ENCODE measurements around the gene PRKD1. TPM values are rescaled to one million over a fixed set of nuclear protein-coding genes. Genes with fewer than 3 reads are reported as not detected.

The PRKD1 gene
- total RNA-seq: 5.1 and 6.7 TPM in 2 replicates

DNA sequence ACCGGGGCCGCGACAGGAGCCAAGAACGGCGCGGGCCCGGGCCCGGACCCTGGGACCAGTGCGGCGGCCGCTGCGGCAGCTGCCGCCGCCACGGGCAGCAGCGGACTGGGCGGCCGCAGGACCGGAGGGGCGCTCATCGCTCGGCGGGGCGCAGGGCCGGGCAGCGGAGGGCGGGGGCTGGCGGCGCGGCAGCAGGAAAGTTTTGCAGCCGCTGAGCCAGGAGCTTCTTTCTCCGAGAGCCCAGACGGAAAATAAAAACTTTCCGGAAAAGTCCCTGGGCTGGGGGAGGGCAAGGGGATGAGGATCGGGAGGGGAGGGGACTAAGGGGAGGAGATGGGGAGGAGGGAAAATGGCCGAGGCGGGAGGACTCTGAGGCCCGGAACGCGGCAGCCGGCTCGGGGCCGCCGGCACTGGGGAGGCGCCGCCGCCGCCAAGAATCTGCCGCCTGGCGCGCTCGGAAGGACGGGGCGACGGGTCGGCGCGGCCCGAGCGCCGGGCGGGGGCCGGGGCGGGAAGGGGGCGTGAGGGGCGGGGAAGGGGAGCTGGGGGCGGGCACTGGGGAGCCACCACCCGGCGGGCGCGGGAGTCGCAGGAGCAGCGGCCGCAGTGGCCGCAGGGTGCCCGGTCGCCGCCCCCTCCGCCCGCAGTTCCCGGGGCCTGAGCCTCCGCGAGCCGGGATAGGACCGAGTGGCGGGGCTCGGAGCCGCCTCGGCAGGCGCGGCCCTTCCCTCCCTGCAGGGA lies at the start of gene PRKD1:
TSS of gene PRKD1 (minus strand) at position 472 of the 741 bp plus-strand sequence.
- Mint-ChIP-seq H3K9me3 (no peaks in the 10 kb centered on the region), H3K4me3 (peak within 1 kb of the TSS; percentile 82), H3K4me1 (peaks cover 8% of the 10 kb centered on the region), H3K36me3 (ENCODE audit: low read depth) (peaks cover 2% of the 10 kb centered on the region), H3K27ac (peak within 1 kb of the TSS; percentile 15), H3K27me3 (peaks cover 18% of the 10 kb centered on the region)
- ChIA-PET POLR2A (interaction anchor here (0.6 to 0.7 kb wide), 3 partner anchors 64 to 128 kb away, joined by 4 to 8 read pairs (median 5); no protein-coding TSS in a partner anchor), CTCF (interaction anchor here (1.0 to 1.5 kb wide), 2 partner anchors 70 to 378 kb away, joined by 3 read pairs; no protein-coding TSS in a partner anchor)
- intact Hi-C loops (cut with micrococcal nuclease): loop anchor here (1.0 to 5.0 kb wide), 4 partner anchors 69 to 378 kb away; no protein-coding TSS in a partner anchor
- TF ChIP-seq, protein P1, sequence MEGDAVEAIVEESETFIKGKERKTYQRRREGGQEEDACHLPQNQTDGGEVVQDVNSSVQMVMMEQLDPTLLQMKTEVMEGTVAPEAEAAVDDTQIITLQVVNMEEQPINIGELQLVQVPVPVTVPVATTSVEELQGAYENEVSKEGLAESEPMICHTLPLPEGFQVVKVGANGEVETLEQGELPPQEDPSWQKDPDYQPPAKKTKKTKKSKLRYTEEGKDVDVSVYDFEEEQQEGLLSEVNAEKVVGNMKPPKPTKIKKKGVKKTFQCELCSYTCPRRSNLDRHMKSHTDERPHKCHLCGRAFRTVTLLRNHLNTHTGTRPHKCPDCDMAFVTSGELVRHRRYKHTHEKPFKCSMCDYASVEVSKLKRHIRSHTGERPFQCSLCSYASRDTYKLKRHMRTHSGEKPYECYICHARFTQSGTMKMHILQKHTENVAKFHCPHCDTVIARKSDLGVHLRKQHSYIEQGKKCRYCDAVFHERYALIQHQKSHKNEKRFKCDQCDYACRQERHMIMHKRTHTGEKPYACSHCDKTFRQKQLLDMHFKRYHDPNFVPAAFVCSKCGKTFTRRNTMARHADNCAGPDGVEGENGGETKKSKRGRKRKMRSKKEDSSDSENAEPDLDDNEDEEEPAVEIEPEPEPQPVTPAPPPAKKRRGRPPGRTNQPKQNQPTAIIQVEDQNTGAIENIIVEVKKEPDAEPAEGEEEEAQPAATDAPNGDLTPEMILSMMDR (IDR thresholded peaks at IDR 0.05): no peak
- ATAC-seq (ENCODE audit: low read depth): peak; percentile 68
- peak; percentile 32 for DNase-seq

DNA sequence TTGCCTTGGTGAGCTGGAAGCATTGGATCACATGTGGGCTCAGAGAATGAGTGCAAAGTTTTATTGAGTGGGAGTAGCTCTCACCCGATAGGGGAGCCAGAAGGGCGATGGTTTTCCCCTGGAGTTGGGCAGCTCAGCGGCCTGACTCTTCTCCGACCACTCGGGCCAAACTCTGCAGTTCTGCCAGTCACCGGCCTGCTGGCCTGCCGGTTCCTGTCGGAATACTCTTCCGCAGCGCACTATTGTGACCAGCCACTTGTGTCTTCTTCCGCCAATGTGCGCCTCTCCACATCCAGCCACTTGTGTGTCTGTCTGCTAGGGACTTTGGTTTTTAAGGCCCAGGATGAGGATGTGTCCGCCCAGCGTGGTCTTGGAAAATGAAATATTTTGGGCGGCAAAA lies 43.5 kb upstream of the PRKD1 start:
- ChIA-PET POLR2A (no interaction called here), CTCF (no interaction called here)
- ATAC-seq (ENCODE audit: low read depth): no peak
- Mint-ChIP-seq H3K4me1 (no peaks in the 10 kb centered on the region), H3K4me3 (no peak overlapping the region), H3K9me3 (no peaks in the 10 kb centered on the region), H3K27ac (no peak overlapping the region), H3K36me3 (ENCODE audit: low read depth) (no peaks in the 10 kb centered on the region), H3K27me3 (no peaks in the 10 kb centered on the region)
- DNase-seq: no peak
- intact Hi-C loops (cut with micrococcal nuclease): no loop called here
- TF ChIP-seq, protein P1 (IDR thresholded peaks at IDR 0.05): no peak

DNA sequence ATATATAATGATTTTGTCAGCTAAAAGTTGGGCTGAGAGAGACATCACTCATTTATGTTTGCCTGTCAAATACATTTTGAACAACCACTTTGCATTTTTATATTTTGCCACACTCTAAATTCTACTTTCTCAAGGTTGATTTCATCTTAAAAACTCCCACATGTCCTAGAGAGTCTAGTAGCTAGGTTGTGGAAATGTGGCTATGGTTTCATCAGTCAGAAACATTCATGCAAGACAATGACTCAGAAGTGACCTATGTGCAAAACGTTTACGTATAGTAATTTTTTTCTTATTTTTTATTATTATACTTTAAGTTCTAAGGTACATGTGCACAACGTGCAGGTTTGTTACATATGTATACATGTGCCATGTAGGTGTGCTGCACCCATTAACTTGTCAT lies 27.4 kb upstream of the PRKD1 start:
- no peaks in the 10 kb centered on the region for H3K36me3 Mint-ChIP-seq (ENCODE audit: low read depth)
- H3K9me3 Mint-ChIP-seq: no peaks in the 10 kb centered on the region
- H3K4me1 Mint-ChIP-seq: no peaks in the 10 kb centered on the region
- intact Hi-C loops (cut with micrococcal nuclease): no loop called here
- no peak overlapping the region for H3K27ac Mint-ChIP-seq
- CTCF ChIA-PET: no interaction called here
- TF ChIP-seq, protein P1 (IDR thresholded peaks at IDR 0.05): no peak
- no peak overlapping the region for H3K4me3 Mint-ChIP-seq
- H3K27me3 Mint-ChIP-seq: no peaks in the 10 kb centered on the region
- no peak for ATAC-seq (ENCODE audit: low read depth)
- no peak for DNase-seq
- POLR2A ChIA-PET: no interaction called here

DNA sequence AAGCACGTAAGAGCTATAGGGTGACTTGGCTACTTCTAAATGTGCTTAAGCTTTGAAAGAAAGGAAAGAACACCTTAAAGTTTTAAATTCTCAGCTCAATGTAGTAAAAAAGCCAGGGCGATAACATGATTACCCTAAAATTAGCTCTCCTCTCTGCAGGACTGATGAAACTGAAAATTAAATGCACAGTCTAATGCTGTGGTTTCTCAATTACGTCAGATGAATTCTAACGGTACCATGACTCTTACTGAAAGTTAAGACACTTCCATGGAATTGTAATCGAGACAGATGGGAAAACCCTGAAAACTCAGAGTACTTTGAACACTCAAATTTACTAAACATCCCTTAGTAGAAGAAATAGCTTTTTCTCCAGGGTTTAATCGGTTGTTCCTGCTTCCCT lies 25.9 kb upstream of the PRKD1 start:
- TF ChIP-seq, protein P1 (IDR thresholded peaks at IDR 0.05): no peak
- ATAC-seq (ENCODE audit: low read depth) (no peak), DNase-seq (no peak)
- Mint-ChIP-seq H3K27ac (no peak overlapping the region), H3K27me3 (no peaks in the 10 kb centered on the region), H3K4me3 (no peak overlapping the region), H3K4me1 (no peaks in the 10 kb centered on the region), H3K36me3 (ENCODE audit: low read depth) (no peaks in the 10 kb centered on the region), H3K9me3 (no peaks in the 10 kb centered on the region)
- CTCF ChIA-PET: no interaction called here
- intact Hi-C loops (cut with micrococcal nuclease): no loop called here
- POLR2A ChIA-PET: no interaction called here

DNA sequence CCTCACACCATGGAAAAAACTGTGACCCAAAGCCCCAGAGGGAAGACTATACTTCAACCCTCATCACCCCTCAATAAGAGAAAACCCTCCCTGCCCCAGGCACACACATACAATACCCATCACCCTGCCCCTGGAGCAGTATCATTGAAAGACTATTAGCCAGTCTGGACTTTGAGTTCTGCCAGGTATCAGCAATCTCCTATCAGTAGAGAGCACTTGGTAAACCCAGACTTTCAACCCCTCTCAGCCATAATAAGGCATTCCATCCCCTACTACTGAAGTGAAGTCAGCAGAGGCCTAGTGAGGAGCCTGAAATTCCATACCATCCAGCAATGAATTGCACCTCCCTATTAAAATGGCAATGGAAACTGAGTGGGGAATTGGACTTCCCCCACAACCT lies 16.4 kb upstream of the PRKD1 start:
- Mint-ChIP-seq H3K9me3 (peaks cover 13% of the 10 kb centered on the region), H3K27me3 (no peaks in the 10 kb centered on the region), H3K4me1 (no peaks in the 10 kb centered on the region), H3K4me3 (no peak overlapping the region), H3K27ac (no peak overlapping the region), H3K36me3 (ENCODE audit: low read depth) (no peaks in the 10 kb centered on the region)
- TF ChIP-seq, protein P1 (IDR thresholded peaks at IDR 0.05): no peak
- POLR2A ChIA-PET: no interaction called here
- DNase-seq (no peak), ATAC-seq (ENCODE audit: low read depth) (no peak)
- intact Hi-C loops (cut with micrococcal nuclease): no loop called here
- CTCF ChIA-PET: no interaction called here

All from activated B cell treated with CpG ODN at 0.5 μM for 24 hours (primary cell).